ENCODE results near the gene GLYATL1B.

DNA sequence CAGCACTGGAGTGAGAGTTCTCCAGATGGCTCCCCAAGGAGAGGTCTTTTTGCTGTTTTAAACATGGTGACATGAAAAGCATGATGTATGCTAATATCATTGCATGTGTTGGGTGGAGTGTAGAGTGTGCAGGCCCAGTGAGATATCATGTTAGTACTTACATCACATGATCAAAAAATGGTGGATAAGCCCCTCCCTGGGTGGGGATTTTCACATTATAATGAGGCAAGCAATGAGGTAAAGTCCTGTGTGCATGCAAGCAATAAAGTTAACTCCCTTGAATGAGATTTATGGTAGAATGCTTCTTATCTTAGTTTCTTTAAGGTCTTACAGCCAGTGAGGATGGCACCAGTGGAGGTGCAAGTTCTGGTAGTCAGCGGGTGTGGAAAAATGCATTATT lies 29.4 kb downstream of the GLYATL1B start:
- TF ChIP-seq, protein P1, sequence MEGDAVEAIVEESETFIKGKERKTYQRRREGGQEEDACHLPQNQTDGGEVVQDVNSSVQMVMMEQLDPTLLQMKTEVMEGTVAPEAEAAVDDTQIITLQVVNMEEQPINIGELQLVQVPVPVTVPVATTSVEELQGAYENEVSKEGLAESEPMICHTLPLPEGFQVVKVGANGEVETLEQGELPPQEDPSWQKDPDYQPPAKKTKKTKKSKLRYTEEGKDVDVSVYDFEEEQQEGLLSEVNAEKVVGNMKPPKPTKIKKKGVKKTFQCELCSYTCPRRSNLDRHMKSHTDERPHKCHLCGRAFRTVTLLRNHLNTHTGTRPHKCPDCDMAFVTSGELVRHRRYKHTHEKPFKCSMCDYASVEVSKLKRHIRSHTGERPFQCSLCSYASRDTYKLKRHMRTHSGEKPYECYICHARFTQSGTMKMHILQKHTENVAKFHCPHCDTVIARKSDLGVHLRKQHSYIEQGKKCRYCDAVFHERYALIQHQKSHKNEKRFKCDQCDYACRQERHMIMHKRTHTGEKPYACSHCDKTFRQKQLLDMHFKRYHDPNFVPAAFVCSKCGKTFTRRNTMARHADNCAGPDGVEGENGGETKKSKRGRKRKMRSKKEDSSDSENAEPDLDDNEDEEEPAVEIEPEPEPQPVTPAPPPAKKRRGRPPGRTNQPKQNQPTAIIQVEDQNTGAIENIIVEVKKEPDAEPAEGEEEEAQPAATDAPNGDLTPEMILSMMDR (IDR thresholded peaks at IDR 0.05): no peak
- TF ChIP-seq POLR2AphosphoS5 (IDR thresholded peaks at IDR 0.05): no peak

Measured in prostate gland (tissue), 2 donors.